Liver (tissue), 9 donors: ENCODE measurements around the gene RALGDS. TPM values are rescaled to one million over a fixed set of nuclear protein-coding genes. Genes with fewer than 3 reads are reported as not detected.

Experiments used
- DNase-seq: peaks from one replicate; pipeline ENCODE4 v3.0.0-alpha.2; 2017; ENCODE audit warnings: low spot score
- H3K27ac ChIP-seq, 2 donors: one replicate each; pipeline ENCODE4 v1.7.0; 2013; ENCODE audit warnings: inconsistent platforms in 2 of 2, low read length in 2 of 2, control low read depth in 1 of 2, low read depth in 1 of 2, mild to moderate bottlenecking in 1 of 2
- H3K27me3 ChIP-seq, 4 donors: one replicate each; pipeline versions ENCODE4 v1.6.1 to v1.7.0; 2013; ENCODE audit warnings: low read length in 3 of 4, inconsistent platforms in 1 of 4, mild to moderate bottlenecking in 1 of 4, moderate library complexity in 1 of 4; ENCODE audit not compliant: control insufficient read depth in 4 of 4, insufficient read depth in 4 of 4
- H3K36me3 ChIP-seq, 4 donors: one replicate each; pipeline versions ENCODE4 v1.6.1 to v1.7.0; 2013; ENCODE audit warnings: low read length in 3 of 4, mild to moderate bottlenecking in 3 of 4, low read depth in 1 of 4, moderate library complexity in 1 of 4; ENCODE audit not compliant: control insufficient read depth in 4 of 4, insufficient read depth in 3 of 4
- H3K4me1 ChIP-seq, 4 donors: one replicate each; pipeline versions ENCODE4 v1.6.1 to v1.7.0; 2013; ENCODE audit warnings: low read length in 3 of 4, mild to moderate bottlenecking in 3 of 4, moderate library complexity in 1 of 4; ENCODE audit not compliant: control insufficient read depth in 4 of 4, insufficient read depth in 4 of 4
- H3K4me3 ChIP-seq, 3 donors: one replicate each; pipeline versions ENCODE4 v1.6.1 to v1.7.0; 2013; ENCODE audit warnings: low read length in 3 of 3, control low read depth in 1 of 3, low read depth in 1 of 3, mild to moderate bottlenecking in 1 of 3
- H3K9ac ChIP-seq, 2 donors: one replicate each; pipeline ENCODE4 v1.7.0; 2013; ENCODE audit warnings: low read length in 2 of 2, mild to moderate bottlenecking in 2 of 2, moderate library complexity in 2 of 2, control low read depth in 1 of 2, low read depth in 1 of 2
- H3K9me3 ChIP-seq, 4 donors: one replicate each; pipeline versions ENCODE4 v1.6.1 to v1.7.0; 2013; ENCODE audit warnings: low read length in 3 of 4; ENCODE audit not compliant: control insufficient read depth in 4 of 4
- ATF3 ChIP-seq: IDR thresholded peaks from 2 replicates; pipeline ENCODE4 v1.6.1; 2016; ENCODE audit warnings: antibody characterized with exemption
- CTCF ChIP-seq: fragments of 150-350 bp; IDR thresholded peaks from 2 replicates; pipeline ENCODE4 v1.5.1; 2017; ENCODE audit warnings: improper control_type of control experiment, low read depth, low read length; ENCODE audit not compliant: missing input control
- EGR1 ChIP-seq, 2 donors: IDR thresholded peaks; 2 replicates each; pipeline ENCODE4 v1.6.1; 2016 to 2018; ENCODE audit warnings: antibody characterized with exemption in 2 of 2, low read depth in 2 of 2
- FOXA2 ChIP-seq: IDR thresholded peaks from 2 replicates; pipeline ENCODE4 v1.6.1; 2016; ENCODE audit warnings: antibody characterized with exemption
- GABPA ChIP-seq, 2 donors: IDR thresholded peaks in 1 of 2; conservative IDR thresholded peaks in 1 of 2; 2 replicates each; pipeline ENCODE4 v1.6.1; 2016; ENCODE audit warnings: antibody characterized with exemption in 2 of 2, mild to moderate bottlenecking in 1 of 2, moderate library complexity in 1 of 2
- HNF4A ChIP-seq, 2 donors: conservative IDR thresholded peaks; 2 replicates each; pipeline ENCODE4 v1.6.1; 2016; ENCODE audit warnings: antibody characterized with exemption in 2 of 2, mild to moderate bottlenecking in 2 of 2
- JUND ChIP-seq, 2 donors: IDR thresholded peaks; 2 replicates each; pipeline ENCODE4 v1.6.1; 2016; ENCODE audit warnings: antibody characterized with exemption in 2 of 2
- NR2F2 ChIP-seq: IDR thresholded peaks from 2 replicates; pipeline ENCODE4 v1.6.1; 2016; ENCODE audit warnings: antibody characterized with exemption
- RAD21 ChIP-seq, 2 donors: IDR thresholded peaks; 2 replicates each; pipeline ENCODE4 v1.6.1; 2016; ENCODE audit warnings: antibody characterized with exemption in 2 of 2, mild to moderate bottlenecking in 2 of 2
- RXRA ChIP-seq, 2 donors: IDR thresholded peaks; 2 replicates each; pipeline ENCODE4 v1.6.1; 2017 to 2018; ENCODE audit warnings: antibody characterized with exemption in 2 of 2, mild to moderate bottlenecking in 1 of 2
- SP1 ChIP-seq: IDR thresholded peaks from 2 replicates; pipeline ENCODE4 v1.6.1; 2018; ENCODE audit warnings: antibody characterized with exemption, mild to moderate bottlenecking
- TAF1 ChIP-seq: conservative IDR thresholded peaks from 2 replicates; pipeline ENCODE4 v1.6.1; 2016; ENCODE audit warnings: antibody characterized with exemption, mild to moderate bottlenecking
- YY1 ChIP-seq: IDR thresholded peaks from 2 replicates; pipeline ENCODE4 v1.6.1; 2016; ENCODE audit warnings: antibody characterized with exemption, mild to moderate bottlenecking
- ZBTB33 ChIP-seq: IDR thresholded peaks from 2 replicates; pipeline ENCODE4 v1.6.1; 2016; ENCODE audit warnings: antibody characterized with exemption
- WGBS: extraction: QIAGEN DNeasy Blood & Tissue Kit; methylation state at CpG from one replicate; pipeline ENCODE4 v1.1.7; 2013; 5-methylcytosine and 5-hydroxymethylcytosine counted together
- polyA plus RNA-seq, 2 donors: library from polyadenylated mRNA; stranded (reverse) in 1 of 2; unstranded in 1 of 2; fragments of 200-250 nt in 1 of 2; fragments of >200 nt in 1 of 2; fragmentation: Nextera tagmentation in 1 of 2; extraction: Ambion mirVana in 1 of 2; gene quantifications; one replicate each; pipeline versions ENCODE4 v1.2.1 to v1.2.3, GENCODE V29; 2013 to 2015
- total RNA-seq, 2 donors: library from RNA; depleted of rRNA; stranded (reverse); fragments of >200 nt; gene quantifications; one replicate each; pipeline ENCODE4 v1.2.3, GENCODE V29; 2014
- donor health status: healthy.
- donor health status: healthy.
- donor health status: healthy.
- donor health status: healthy.
- donor health status: healthy.

RALGDS gene
- total and polyA plus RNA-seq, 4 donors: 1.3 to 19.0 (median 7.3) TPM

- TF ChIP-seq ATF3: no peak
- 92% methylated on average over 13 of the region's 13 CpGs for WGBS
- no peak overlapping the region for H3K27ac ChIP-seq
- no peak overlapping the region for H3K4me3 ChIP-seq
- no peaks in the 10 kb centered on the region for H3K4me1 ChIP-seq
- H3K36me3 ChIP-seq: peaks cover 2 to 73% (median 23%) of the 10 kb centered on the region in 4 donors
- no peak for DNase-seq
- no peak overlapping the region for H3K9ac ChIP-seq
- no peaks in the 10 kb centered on the region for H3K9me3 ChIP-seq
- no peaks in the 10 kb centered on the region for H3K27me3 ChIP-seq
These were observed 20.3 kb downstream of the RALGDS start for GRCh38 chr9:133100506-133101355.

GRCh38 chr9:133099726-133100505 lies 21.1 kb downstream of the RALGDS start:
- TF ChIP-seq JUND (IDR thresholded peaks at IDR 0.05) (no peak), GABPA (IDR thresholded peaks at IDR 0.05 in 1 of 2, conservative IDR thresholded peaks at IDR 0.05 in 1 of 2) (no peak), ATF3 (no peak), RAD21 (IDR thresholded peaks at IDR 0.05) (no peak), HNF4A (conservative IDR thresholded peaks at IDR 0.05) (no peak), CTCF (no peak)
- Histone ChIP-seq H3K9ac (no peak overlapping the region), H3K27ac (no peak overlapping the region), H3K9me3 (no peaks in the 10 kb centered on the region), H3K36me3 (peaks cover 2 to 70% (median 23%) of the 10 kb centered on the region in 4 donors), H3K4me3 (no peak overlapping the region), H3K4me1 (no peaks in the 10 kb centered on the region), H3K27me3 (no peaks in the 10 kb centered on the region)
- no peak for DNase-seq
- WGBS: 96% methylated on average over 12 of the region's 12 CpGs

GRCh38 chr9:133098871-133099270 lies 22.2 kb downstream of the RALGDS start:
- Histone ChIP-seq H3K9ac (no peak overlapping the region), H3K27ac (no peak overlapping the region), H3K9me3 (no peaks in the 10 kb centered on the region), H3K4me1 (no peaks in the 10 kb centered on the region), H3K36me3 (peaks cover 2 to 62% (median 22%) of the 10 kb centered on the region in 4 donors), H3K27me3 (no peaks in the 10 kb centered on the region), H3K4me3 (no peak overlapping the region)
- WGBS: 88% methylated on average over 5 of the region's 5 CpGs
- TF ChIP-seq JUND (IDR thresholded peaks at IDR 0.05): no peak
- no peak for TF ChIP-seq SP1
- no peak for TF ChIP-seq TAF1
- TF ChIP-seq GABPA (IDR thresholded peaks at IDR 0.05 in 1 of 2, conservative IDR thresholded peaks at IDR 0.05 in 1 of 2): no peak
- TF ChIP-seq RXRA (IDR thresholded peaks at IDR 0.05): no peak
- TF ChIP-seq HNF4A (conservative IDR thresholded peaks at IDR 0.05): no peak
- no peak for TF ChIP-seq ZBTB33
- no peak for TF ChIP-seq EGR1 (IDR thresholded peaks at IDR 0.05; ENCODE audit: low read depth in 2 of 2)
- TF ChIP-seq FOXA2: no peak
- TF ChIP-seq NR2F2: no peak
- no peak for TF ChIP-seq YY1
- no peak for DNase-seq
